SK-N-SH (cell line): ENCODE measurements around the gene KCTD5. TPM values are rescaled to one million over a fixed set of nuclear protein-coding genes. Genes with fewer than 3 reads are reported as not detected.

Experiments used
- CTCF ChIA-PET: fragments of 300-600, 350-600 bp; formaldehyde crosslinking; extraction: SDS; loops from one replicate; lab custom pipeline; 2021; lab: Yijun Ruan, JAX
- POLR2A ChIA-PET: fragments of 350-600 bp; sonication (Branson Sonifier 250); formaldehyde crosslinking; extraction: SDS; loops from one replicate; lab custom pipeline; 2020; ENCODE audit warnings: antibody characterized with exemption, inconsistent platforms; lab: Yijun Ruan, JAX
- DNase-seq: peaks from one replicate; pipeline ENCODE4 v3.0.0; 2012
- H2AFZ ChIP-seq: fragments of 200-600 bp; sonication (generic); 2 replicates; pipeline ENCODE4 v1.8.1; 2016; ENCODE audit warnings: antibody characterized with exemption, mild to moderate bottlenecking, low read depth
- H3F3A ChIP-seq: fragments of 200-600 bp; sonication (generic); replicated peaks from 2 replicates; pipeline ENCODE3; 2016; ENCODE audit warnings: antibody characterized with exemption, mild to moderate bottlenecking; ENCODE audit not compliant: insufficient read depth
- H3K27ac ChIP-seq, 2 experiments: fragments of 200-500 bp in 1 of 2; fragments of 200-600 bp in 1 of 2; sonication (Bioruptor generic) in 1 of 2; sonication (generic), shearing (Covaris generic) in 1 of 2; 2 replicates each; pipeline versions ENCODE4 v1.5.1 to v1.6.1; 2014 to 2016; ENCODE audit warnings: low read depth in 2 of 2, inconsistent platforms in 1 of 2, low read length in 1 of 2, mild to moderate bottlenecking in 1 of 2, mixed read lengths in 1 of 2
- H3K27me3 ChIP-seq: fragments of 200-600 bp; sonication (generic), shearing (Covaris generic); 2 replicates; pipeline ENCODE4 v1.6.1; 2016; ENCODE audit warnings: mixed run types; ENCODE audit not compliant: insufficient read depth
- H3K36me3 ChIP-seq, 2 experiments: fragments of 200-500 bp in 1 of 2; fragments of 200-600 bp in 1 of 2; sonication (Bioruptor generic) in 1 of 2; sonication (generic) in 1 of 2; replicated peaks in 1 of 2; 2 replicates each; pipeline versions ENCODE3 to v1.5.1; 2014 to 2016; ENCODE audit warnings: low read length in 1 of 2, mild to moderate bottlenecking in 1 of 2; ENCODE audit not compliant: insufficient read depth in 2 of 2, control insufficient read depth in 1 of 2
- H3K4me1 ChIP-seq, 2 experiments: fragments of 200-500 bp in 1 of 2; fragments of 200-600 bp in 1 of 2; sonication (Bioruptor generic) in 1 of 2; sonication (generic), shearing (Covaris generic) in 1 of 2; 2 replicates each; pipeline versions ENCODE4 v1.5.1 to v1.6.1; 2014 to 2016; ENCODE audit warnings: low read depth in 1 of 2, low read length in 1 of 2, mixed run types in 1 of 2; ENCODE audit not compliant: insufficient read depth in 2 of 2, control insufficient read depth in 1 of 2
- H3K4me2 ChIP-seq: fragments of 200-600 bp; sonication (generic), shearing (Covaris generic); 2 replicates; pipeline ENCODE4 v1.6.1; 2017; ENCODE audit warnings: mixed run types
- H3K4me3 ChIP-seq, 2 experiments: fragments of 200-500 bp in 1 of 2; fragments of 200-600 bp in 1 of 2; sonication (Bioruptor generic) in 1 of 2; sonication (generic), shearing (Covaris generic) in 1 of 2; 2 replicates each; pipeline versions ENCODE4 v1.5.1 to v1.8.1; 2014 to 2016; ENCODE audit warnings: low read depth in 2 of 2, inconsistent platforms in 1 of 2, low read length in 1 of 2, mild to moderate bottlenecking in 1 of 2, mixed read lengths in 1 of 2, moderate library complexity in 1 of 2
- H3K79me2 ChIP-seq: fragments of 200-600 bp; sonication (generic); 2 replicates; pipeline ENCODE4 v1.8.1; 2017; ENCODE audit warnings: mild to moderate bottlenecking; ENCODE audit not compliant: insufficient read depth
- H3K9ac ChIP-seq: fragments of 200-600 bp; sonication (generic); 2 replicates; pipeline ENCODE4 v1.6.1; 2017; ENCODE audit warnings: mixed run types
- H3K9me2 ChIP-seq: fragments of 200-600 bp; sonication (generic); 2 replicates; pipeline ENCODE4 v1.6.1; 2017; ENCODE audit warnings: mixed run types
- H3K9me3 ChIP-seq: fragments of 200-600 bp; sonication (generic); 2 replicates; pipeline ENCODE4 v1.6.1; 2017; ENCODE audit warnings: mixed run types, mild to moderate bottlenecking, moderate library complexity
- H4K20me1 ChIP-seq: fragments of 200-600 bp; sonication (generic); 2 replicates; pipeline ENCODE4 v1.6.1; 2017; ENCODE audit warnings: mild to moderate bottlenecking, mixed run types; ENCODE audit not compliant: insufficient read depth
- CHD2 ChIP-seq: fragments of 150-350 bp; IDR thresholded peaks from 2 replicates; pipeline ENCODE4 v1.6.1; 2018; ENCODE audit warnings: low read length; ENCODE audit not compliant: partially characterized antibody
- ELF1 ChIP-seq: IDR thresholded peaks from 2 replicates; pipeline ENCODE4 v1.4.0; 2012
- EP300 ChIP-seq, 2 experiments: IDR thresholded peaks; 2 replicates each; pipeline versions ENCODE4 v1.4.0 to v1.6.1; 2012; ENCODE audit warnings: borderline replicate concordance in 1 of 2, low read depth in 1 of 2, low read length in 1 of 2
- EZH2phosphoT487 ChIP-seq: fragments of 200-600 bp; sonication (generic); IDR thresholded peaks from 2 replicates; pipeline ENCODE4 v1.6.1; 2017; ENCODE audit warnings: low read depth, mixed run types, mild to moderate bottlenecking, antibody characterized with exemption, moderate library complexity, borderline replicate concordance
- FOXJ3 ChIP-seq: sonication (generic); formaldehyde crosslinking; IDR thresholded peaks from 2 replicates; pipeline ENCODE4 v1.5.1; 2020; ENCODE audit warnings: mild to moderate bottlenecking, missing genetic modification reagents
- IRF3 ChIP-seq: fragments of 150-350 bp; IDR thresholded peaks from 2 replicates; pipeline ENCODE4 v1.6.1; 2016; ENCODE audit warnings: mild to moderate bottlenecking, low read depth, low read length
- MAX ChIP-seq: IDR thresholded peaks from 2 replicates; pipeline ENCODE4 v1.4.0; 2012; ENCODE audit warnings: low read depth
- MEF2A ChIP-seq: IDR thresholded peaks from 2 replicates; pipeline ENCODE4 v1.4.0; 2012; ENCODE audit warnings: low read depth, borderline replicate concordance
- NFIC ChIP-seq: IDR thresholded peaks from 2 replicates; pipeline ENCODE4 v1.4.0; 2012; ENCODE audit warnings: borderline replicate concordance
- NRF1 ChIP-seq: IDR thresholded peaks from 2 replicates; pipeline ENCODE4 v1.6.1; 2012; ENCODE audit warnings: low read depth, mild to moderate bottlenecking, low read length
- PBX3 ChIP-seq: IDR thresholded peaks from 2 replicates; pipeline ENCODE4; 2012
- POLR2AphosphoS5 ChIP-seq: IDR thresholded peaks from 2 replicates; pipeline ENCODE4 v1.6.1; 2012; ENCODE audit warnings: low read depth, low read length
- REST ChIP-seq: IDR thresholded peaks from 2 replicates; pipeline ENCODE4 v1.6.1; 2012; ENCODE audit warnings: mild to moderate bottlenecking, low read depth, low read length, moderate library complexity
- RFX5 ChIP-seq: IDR thresholded peaks from 2 replicates; pipeline ENCODE4 v1.6.1; 2012; ENCODE audit warnings: mild to moderate bottlenecking, improper control_type of control experiment, low read length
- RXRA ChIP-seq: IDR thresholded peaks from 2 replicates; pipeline ENCODE4 v1.4.0; 2012; ENCODE audit warnings: low read depth, mild to moderate bottlenecking, borderline replicate concordance
- SIN3A ChIP-seq: IDR thresholded peaks from 2 replicates; pipeline ENCODE4 v1.6.1; 2012; ENCODE audit warnings: low read depth, mild to moderate bottlenecking, low read length, moderate library complexity, borderline replicate concordance
- SMC3 ChIP-seq: IDR thresholded peaks from 2 replicates; pipeline ENCODE4 v1.6.1; 2012; ENCODE audit warnings: low read depth, low read length, improper control_type of control experiment
- TAF1 ChIP-seq: IDR thresholded peaks from 2 replicates; pipeline ENCODE4 v1.6.1; 2012; ENCODE audit warnings: low read depth, mild to moderate bottlenecking, low read length, moderate library complexity, borderline replicate concordance
- TCF12 ChIP-seq: IDR thresholded peaks from 2 replicates; pipeline ENCODE4 v1.4.0; 2012
- TEAD4 ChIP-seq: IDR thresholded peaks from 2 replicates; pipeline ENCODE4 v1.4.0; 2012; ENCODE audit warnings: mild to moderate bottlenecking, borderline replicate concordance; ENCODE audit not compliant: insufficient read depth
- WGBS: methylation state at CpG from one replicate; pipeline ENCODE4 v1.1.6; 2017; ENCODE audit warnings: low lambda C conversion rate; 5-methylcytosine and 5-hydroxymethylcytosine counted together
- polyA plus RNA-seq, 3 experiments: library from polyadenylated mRNA; depleted of rRNA; stranded (reverse); fragments of >200 nt; gene quantifications; 2 replicates each; pipeline ENCODE4 v1.2.3, GENCODE V29; 2012

The KCTD5 gene
- polyA plus RNA-seq, 1 of the 3 experiments (the other 2 are of a cell fraction) = 53.4 TPM

- 74% methylated on average over 5 of the region's 16 CpGs for WGBS
- CTCF ChIA-PET = interaction anchor here (1.1 kb wide), 2 partner anchors 9 to 207 kb away, joined by 3 to 4 read pairs; no protein-coding TSS in a partner anchor
Measured at GRCh38 chr16:2719328-2720063, 37.2 kb downstream of the KCTD5 start.

More at GRCh38 chr16:2719328-2720063, 37.2 kb downstream of the KCTD5 start:
- TF ChIP-seq ELF1 (no peak), POLR2AphosphoS5 (no peak), SMC3 (no peak), NRF1 (no peak), PBX3 (no peak), CHD2 (no peak), TEAD4 (no peak), TAF1 (no peak), RXRA (no peak), MEF2A (no peak), IRF3 (no peak), FOXJ3 (CRISPR knock-in tag) (no peak), MAX (no peak), RFX5 (no peak), REST (no peak), TCF12 (no peak), SIN3A (no peak), NFIC (no peak), EZH2phosphoT487 (no peak), EP300 (IDR thresholded peaks at IDR 0.05; ENCODE audit: borderline replicate concordance in 1 of 2, low read depth in 1 of 2, low read length in 1 of 2) (no peak)
- Histone ChIP-seq H3K79me2 (peaks cover 6% of the 10 kb centered on the region; the same call in 1 of the 2 replicates), H3K9me3 (no peaks in the 10 kb centered on the region), H3F3A (no peaks in the 10 kb centered on the region), H3K4me2 (peak overlapping the region; percentile 88), H3K4me3 (peak overlapping the region in 1 of 2 experiments; percentile 48; a peak in 2 of 4 replicates), H3K36me3 (no peaks in the 10 kb centered on the region), H3K9me2 (no peaks in the 10 kb centered on the region), H2AFZ (no peak overlapping the region), H3K4me1 (peaks cover 3 to 11% of the 10 kb centered on the region in 2 experiments; a peak in 1 of 4 replicates), H3K27me3 (no peaks in the 10 kb centered on the region), H3K27ac (no peak overlapping the region; a peak in 1 of 4 replicates), H4K20me1 (no peaks in the 10 kb centered on the region), H3K9ac (no peak overlapping the region; the same call in 1 of the 2 replicates)
- POLR2A ChIA-PET = interaction anchor here (0.9 to 2.3 kb wide), 2 partner anchors 37 to 163 kb away, joined by 3 to 8 read pairs; partner anchors contain the start of genes FLYWCH2 and KCTD5
- DNase-seq = no peak
